Left renal cortex interstitium (tissue), 4 donors: ENCODE data around the gene FOXP2. TPM values are rescaled to one million over a fixed set of nuclear protein-coding genes. Genes with fewer than 3 reads are reported as not detected.
"Not testable (repeated sequence)": the region's sequence is repeated elsewhere in the genome, so short reads cannot be mapped to it uniquely, and the experiment has no call there.

ENCODE experiments used
- DNase-seq, 4 donors: peaks; one replicate each; pipeline ENCODE4 v3.0.0-alpha.2; 2013; ENCODE audit warnings: low read depth in 4 of 4, low spot score in 2 of 4, missing footprints in 1 of 4
- polyA plus RNA-seq, 4 donors: library from polyadenylated mRNA; unstranded; fragments of 120-200 nt; gene quantifications; one replicate each; pipeline ENCODE4 v1.2.1, GENCODE V29; 2013; ENCODE audit not compliant: insufficient read length in 4 of 4

FOXP2 gene
- polyA plus RNA-seq, 4 donors, result 9.8 to 14.9 (median 12.6) TPM

DNA sequence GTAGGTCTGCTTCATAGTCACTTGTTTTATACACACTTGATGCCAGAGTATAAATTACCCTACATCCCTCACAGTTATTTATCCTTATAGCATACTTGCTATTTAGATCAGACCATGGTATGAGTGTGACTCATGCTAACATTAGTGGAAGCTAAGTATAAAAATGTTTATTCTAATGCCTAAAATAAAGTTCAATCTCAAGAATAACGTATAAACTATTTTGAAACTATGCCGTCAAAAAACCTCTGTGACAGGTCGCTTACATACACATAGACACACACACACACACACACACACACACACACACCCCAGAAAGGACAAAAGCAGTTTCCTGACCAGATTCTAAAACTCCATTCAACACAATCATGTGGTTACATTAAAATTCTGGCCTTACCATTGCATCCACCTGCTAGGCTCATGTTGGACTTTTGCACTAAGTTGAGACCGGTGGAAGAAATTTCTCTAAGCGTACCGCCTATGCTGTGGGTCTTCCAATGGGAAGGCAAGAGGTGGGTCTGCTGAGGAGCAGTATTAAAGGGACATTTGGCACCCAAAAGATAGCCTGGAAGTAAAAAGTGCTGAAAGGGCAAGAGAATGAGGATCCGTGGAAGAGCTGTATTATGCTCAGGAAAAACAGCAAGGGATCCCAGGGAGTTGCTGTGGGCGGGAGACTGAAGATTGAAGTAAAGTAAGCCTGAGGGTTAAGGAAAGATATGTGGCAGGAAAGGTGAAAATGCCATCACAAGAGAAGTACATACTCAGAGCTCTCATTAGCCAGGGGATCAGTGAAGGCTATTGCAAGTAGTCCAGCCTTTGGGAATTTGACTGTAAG lies 5.0 kb downstream of the FOXP2 start:
- no peak for DNase-seq

DNA sequence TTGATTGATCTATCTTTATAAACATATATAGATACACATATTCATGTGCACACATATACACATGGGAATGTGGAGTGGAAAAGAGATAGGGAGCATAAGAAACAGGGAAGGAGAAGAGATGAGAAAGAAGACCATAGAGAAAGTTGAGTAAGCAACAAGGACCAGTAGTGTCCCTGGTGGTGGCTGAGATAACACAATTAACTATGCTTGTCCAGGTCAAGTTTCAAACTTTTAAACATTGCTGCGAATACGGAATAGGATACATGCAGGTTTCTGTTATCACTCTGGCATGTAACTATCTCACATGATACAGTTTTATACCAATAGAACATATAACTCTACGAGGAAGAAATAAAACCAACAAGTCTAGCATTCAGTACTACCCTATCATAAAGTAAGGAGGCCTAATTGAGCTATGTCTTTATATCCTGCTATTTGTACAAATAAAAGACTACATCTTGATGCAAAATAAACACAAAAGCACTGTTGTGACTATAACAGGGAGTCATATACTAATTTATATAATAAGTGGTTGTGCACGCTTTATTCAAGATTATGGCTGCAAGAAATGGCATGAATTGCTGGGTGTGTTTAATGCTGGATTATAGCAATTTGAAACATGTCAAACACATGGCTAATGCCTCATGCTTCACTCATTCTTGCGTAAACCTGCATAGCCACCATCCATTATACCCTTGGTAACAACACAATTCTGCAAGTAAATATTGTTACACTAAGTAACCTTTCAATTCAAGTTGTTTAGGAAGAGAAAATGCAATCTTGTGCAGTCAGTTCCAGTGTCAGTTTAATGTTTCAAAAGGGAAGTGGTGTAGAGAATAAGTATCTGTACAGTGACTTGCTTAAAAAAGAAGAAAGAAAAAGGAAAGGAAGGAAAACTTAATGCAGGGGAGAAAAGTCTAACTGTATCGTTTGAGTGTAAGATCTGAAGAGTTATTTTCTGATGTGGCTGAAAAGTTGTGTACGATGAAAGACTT lies 8.2 kb downstream of the FOXP2 start:
- DNase-seq, result no peak

DNA sequence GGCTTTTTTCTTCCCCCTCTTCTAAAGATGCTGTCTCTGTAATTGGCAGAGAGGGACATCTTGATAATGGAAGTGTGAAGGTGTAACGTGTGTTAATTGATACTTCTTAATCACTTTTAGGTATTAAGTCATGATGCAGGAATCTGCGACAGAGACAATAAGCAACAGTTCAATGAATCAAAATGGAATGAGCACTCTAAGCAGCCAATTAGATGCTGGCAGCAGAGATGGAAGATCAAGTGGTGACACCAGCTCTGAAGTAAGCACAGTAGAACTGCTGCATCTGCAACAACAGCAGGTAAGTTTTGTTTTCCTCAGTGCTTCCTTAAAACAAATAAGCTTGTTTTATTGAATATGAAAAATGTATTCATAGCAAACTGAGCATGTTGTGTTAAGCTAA lies 11.8 kb downstream of the FOXP2 start:
- DNase-seq, result no peak

DNA sequence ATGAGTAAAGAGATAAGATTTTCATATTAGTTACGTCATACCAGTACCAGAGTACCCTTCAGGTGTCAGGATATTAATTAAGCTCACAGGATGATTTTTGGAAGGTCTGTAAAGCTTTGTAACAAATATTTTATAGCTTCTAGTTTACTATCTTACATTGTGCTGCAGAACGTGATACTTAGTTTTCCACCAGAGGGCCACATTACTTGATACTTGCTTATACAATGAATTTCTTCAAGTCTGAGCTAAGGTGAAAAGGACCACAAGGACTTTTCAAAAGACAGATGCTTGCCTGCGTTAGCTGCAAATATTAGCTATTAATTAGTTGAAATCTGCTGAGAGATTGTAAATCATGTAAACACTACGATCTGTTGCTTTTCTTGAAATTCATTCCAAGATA lies 12.2 kb downstream of the FOXP2 start:
- DNase-seq, result no peak

DNA sequence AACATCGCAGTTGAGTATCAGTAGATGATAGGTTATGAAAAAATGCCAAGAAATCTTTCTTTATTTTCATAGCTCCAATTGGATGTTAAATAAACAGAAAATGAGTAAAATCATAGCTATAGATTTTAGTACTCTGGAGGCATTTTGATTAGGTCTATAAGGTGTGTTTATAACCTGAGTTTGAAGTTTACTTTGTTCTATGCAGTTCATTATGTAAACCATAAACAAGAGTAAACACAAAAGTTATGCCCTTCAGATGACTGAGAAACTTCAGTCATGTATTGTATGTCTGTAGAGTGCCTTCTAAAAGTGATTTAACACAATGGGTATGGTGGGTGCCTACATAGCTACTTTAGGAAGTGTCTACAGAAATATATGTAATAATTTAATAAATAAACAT lies 13.6 kb downstream of the FOXP2 start:
- no peak for DNase-seq

DNA sequence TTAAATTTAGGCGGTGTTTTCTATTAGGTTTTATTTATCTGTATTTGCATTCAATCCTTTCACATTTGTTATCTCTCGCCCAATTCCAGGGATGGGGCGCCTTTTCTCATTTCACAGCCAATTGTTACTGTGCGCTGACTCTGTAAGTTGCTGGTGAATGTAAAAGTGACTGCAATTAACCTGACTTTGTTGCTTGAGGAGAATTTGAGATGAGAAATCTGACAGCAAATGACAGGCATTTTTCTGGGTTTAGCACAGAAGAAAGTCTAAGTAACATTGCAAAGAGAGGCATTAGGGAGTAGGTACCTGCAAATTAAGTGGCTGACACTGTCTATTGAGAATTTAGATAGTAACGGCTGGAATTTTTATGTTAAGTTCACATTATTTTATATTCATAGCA lies 16.6 kb downstream of the FOXP2 start:
- no peak for DNase-seq

DNA sequence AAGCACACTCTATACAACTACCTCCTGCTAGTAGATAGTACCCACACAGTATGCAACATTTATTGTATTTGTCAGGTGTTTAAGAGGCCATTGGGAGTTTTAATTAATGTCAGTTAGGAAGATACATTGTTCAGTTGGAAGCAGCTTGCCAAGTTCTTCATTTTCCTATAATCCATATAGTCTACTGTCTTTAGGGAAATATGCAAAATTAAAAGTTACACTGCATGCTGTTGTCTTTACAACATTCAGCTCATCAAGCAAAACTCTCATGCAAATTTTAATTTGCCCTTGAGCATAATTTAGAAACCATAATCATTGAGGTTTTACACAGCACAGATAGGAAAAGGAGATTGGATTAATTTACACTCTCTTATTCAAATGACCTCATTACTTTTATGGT lies 17.4 kb downstream of the FOXP2 start:
- DNase-seq, result no peak

DNA sequence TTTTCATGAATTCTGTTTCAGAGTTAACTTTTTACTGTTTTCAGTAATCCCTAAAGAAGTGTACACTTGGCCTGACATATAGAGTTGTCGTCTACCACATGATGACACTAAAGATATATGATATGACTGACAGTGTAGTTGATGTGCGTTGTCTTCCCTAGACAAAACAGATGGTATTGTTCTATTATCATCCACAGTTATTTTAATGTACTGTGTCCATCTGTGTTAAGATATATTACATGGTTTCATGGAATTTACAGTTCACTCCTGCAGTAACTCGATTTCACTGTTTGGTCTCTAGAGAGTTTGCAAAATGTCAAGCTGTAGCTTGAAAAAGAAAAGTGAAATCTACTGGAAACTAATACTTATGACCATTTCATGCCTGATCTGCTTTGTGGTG lies 18.1 kb downstream of the FOXP2 start:
- DNase-seq, result no peak

DNA sequence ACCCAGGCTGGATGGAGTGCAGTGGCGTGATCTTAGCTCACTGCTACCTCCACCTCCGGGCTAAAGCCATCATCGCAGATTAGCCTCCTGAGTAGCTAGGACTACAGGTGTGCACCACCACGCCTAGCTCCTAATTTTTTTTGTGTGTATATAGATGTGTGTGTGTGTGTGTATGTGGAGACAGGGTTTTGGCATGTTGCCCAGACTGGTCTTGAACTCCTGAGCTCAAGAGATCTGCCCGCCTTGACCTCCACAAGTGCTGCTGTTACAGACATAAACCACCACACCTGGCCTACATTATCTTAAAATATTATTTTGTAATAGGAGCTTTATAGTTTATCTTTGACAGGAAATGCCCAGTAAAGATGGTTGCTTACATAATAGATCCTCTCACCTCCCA lies 25.0 kb downstream of the FOXP2 start:
- DNase-seq, result no peak

DNA sequence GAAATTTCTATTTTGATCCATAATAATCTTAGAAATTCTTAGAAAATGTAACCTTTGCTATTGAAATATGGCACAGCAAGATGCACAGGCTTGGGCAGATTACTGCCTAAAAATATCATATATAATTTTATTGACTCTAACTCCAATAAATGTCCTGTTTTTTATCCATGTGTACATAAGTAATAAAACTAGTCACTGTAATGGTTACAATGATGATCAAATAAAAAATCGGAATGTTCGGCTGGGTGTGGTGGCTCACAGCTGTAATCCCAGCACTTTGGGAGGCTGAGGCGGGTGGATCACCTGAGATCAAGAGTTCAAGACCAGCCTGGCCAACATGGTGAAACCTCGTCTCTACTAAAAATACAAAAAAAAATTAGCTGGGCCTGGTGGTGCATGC lies 26.3 kb downstream of the FOXP2 start:
- not testable (repeated sequence) for DNase-seq

DNA sequence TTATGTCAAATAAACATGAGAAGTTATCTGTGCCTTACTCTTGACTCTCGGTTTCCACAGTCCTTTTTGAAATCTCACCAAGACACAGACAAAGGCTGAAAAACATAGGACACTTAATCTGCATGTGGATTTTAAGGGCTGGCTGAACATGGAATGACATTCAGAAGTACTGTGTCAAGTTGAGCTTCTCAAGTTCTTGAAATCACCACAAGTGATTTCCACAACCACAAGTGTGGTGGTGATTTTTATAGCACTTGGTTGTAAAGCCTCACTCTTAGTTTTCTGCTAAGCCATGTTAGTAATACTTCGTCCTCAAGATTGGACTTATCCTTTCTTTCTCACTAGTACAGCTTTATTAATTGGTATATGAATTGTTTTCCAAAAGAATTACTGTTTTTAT lies 29.6 kb downstream of the FOXP2 start:
- DNase-seq, result no peak

DNA sequence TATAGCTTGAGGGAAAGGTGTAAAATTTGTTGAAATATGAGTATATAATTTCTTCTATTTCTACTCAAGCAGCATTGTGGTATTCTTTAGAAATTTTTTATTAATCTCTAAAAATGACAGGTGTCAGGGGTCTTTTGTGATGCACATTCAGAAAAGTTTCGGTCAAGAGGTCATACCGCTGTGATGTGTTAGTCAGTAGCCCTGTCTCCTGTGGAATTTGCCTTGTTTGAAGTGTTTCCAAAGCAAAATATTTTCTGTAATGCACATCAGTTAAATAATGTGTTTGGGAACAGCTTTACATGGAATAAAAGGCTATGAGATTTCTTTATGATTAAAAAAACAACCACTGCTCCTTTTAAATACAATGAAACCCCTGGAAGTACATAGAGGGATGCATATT lies 35.8 kb downstream of the FOXP2 start:
- DNase-seq, result no peak

DNA sequence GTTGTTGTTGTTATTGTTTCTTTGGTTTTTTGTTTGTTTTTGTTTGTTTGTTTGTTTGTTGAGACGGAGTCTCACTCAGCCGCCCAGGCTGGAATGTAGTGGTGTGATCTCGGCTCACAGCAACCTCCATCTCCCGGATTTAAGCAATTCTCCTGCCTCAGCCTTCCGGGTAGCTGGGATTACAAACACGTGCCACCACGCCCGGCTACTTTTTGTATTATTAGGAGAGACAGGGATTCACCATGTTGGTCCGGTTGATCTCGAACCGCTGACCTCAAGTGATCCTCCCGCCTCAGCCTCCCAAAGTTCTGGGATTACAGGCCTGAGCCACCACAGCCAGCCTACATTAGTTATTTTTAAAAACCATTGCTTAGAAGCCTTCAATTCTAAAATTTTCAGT lies 45.0 kb downstream of the FOXP2 start:
- no peak for DNase-seq

DNA sequence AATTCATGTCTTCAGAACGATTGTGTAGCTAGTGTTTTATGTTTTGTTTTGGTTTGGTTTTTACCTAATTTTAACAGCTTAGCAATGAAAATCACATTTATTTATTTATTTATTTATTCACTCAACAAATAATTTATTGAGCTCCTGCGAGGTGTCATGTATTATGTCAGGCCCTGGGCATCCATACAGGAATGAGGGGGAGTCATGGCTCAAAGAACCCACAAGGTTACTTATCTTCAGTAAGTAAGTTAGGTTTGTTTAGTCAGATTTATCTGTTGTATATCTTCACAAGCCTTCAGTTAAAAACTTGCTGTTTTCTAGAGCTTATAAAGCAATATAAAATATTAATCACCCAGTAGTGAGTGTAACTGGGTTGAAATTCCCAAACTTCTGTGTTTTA lies 45.4 kb downstream of the FOXP2 start:
- no peak for DNase-seq

DNA sequence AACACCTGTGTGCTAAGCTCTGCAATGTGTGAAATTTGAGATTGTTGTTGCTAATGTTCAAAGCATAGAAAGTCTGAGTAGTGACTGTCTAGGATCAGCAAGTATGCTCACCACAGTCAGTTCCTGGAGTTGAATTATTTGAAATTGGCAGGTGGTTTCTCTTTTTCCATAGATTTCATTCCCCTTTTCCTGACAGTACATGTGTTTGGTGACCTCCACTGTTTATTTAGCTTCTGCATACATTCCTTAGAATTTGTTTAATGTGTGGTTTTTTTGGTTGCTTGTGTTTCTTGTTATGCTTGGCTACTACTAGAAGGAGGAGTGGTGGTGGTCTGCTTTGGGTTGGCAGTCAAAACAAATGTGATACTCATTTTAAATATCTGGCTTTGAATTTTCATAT lies 52.3 kb downstream of the FOXP2 start:
- DNase-seq, result no peak

DNA sequence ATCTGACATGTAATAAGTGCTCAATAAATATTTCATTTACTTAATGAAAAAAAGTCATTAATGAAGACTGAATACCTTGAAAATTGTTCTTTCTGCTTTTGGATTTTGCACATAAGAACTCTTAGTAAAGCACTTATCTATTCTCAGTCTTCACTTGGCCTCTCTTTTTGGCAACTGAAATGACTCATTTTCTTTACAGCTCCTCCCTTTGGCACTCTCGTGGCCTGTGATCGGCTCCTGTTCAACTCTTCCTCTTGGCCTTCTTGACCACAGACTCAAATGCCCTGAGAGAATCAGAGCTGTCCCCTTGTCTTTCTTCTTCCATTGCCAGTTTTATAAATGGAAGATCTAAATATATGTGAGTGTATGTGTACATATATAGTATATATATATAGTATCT lies 54.2 kb downstream of the FOXP2 start:
- no peak for DNase-seq

DNA sequence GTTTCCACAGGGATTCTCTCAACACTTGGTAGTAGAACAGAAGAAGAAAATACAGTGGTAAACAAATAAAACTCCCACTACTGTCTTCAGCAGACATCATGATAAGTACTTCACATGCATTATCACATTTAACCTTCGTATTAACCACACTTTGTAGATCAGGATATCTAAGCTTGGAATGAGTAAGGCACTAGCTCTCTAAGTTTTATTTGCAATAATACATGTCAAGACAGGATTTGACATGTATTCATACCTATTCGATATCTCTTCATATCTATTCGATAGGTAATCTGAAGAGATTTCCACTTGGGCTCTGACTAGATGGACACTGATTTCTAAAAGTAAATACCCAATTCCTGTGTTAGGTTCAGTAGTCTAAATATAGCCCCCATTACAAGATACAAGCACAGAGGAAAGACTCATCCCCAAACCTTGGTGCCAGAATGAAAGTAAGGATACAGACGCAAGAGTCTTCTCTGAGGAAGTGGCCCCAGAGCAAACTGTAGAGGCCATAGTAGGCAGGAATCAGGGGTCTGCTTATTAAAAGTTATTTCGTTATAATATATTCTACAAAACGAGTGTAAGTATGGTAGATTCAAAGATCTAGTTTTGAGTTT lies 58.4 kb downstream of the FOXP2 start:
- no peak for DNase-seq

DNA sequence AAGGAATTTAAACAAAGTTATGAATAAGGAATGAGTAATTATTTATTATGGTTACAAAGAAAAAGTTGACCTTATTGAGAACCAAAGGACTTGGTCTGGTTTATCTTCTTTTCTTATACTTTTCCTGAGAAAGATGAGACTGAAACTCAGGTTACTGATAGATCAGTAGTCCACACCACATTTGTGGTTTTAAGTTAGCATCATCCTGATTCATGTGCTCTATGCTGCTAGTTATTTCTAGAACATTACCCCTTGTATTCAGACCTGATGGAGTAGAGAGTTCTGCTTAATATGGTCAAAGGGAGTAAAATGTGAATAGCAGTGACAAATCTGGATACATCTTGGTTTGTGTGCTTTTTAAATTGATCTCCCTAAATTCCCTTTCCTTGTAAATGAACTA lies 63.8 kb downstream of the FOXP2 start:
- no peak for DNase-seq

DNA sequence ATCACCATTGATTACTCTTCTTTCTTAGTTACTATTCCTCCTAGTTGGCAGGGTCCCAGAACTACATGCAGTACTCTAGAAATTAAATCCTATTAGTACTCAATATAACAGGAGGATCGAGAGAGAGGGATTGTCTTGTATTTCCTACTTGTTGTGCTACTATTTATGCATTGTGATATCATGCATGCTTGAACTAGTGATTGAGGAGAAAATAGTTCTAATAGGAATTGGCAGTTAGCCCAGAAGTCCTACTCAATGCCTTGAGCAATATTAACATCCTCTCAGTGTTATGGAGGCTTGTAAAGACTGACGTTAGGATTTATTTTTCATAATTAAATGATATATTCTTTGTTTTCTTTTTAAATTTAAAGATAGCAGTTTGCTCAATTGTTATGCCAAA lies 67.4 kb downstream of the FOXP2 start:
- DNase-seq, result no peak

DNA sequence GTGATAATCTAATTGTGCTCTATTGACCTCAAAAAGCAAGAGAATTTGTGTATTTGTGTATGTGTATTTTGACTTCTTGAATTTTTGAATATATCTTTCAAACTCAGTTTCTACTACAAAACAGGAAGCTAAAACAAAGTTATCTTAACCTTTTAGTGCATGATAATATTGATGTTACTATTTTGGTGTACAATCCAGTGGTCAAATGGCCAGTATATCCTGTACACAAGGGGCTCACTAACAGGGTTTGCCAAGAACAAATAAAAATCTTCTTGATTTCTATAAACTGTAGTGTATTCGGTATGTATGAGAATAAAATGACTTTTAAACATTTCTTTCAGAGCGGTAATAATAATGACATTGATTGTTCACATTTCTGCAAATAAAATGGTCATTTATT lies 69.6 kb downstream of the FOXP2 start:
- no peak for DNase-seq

DNA sequence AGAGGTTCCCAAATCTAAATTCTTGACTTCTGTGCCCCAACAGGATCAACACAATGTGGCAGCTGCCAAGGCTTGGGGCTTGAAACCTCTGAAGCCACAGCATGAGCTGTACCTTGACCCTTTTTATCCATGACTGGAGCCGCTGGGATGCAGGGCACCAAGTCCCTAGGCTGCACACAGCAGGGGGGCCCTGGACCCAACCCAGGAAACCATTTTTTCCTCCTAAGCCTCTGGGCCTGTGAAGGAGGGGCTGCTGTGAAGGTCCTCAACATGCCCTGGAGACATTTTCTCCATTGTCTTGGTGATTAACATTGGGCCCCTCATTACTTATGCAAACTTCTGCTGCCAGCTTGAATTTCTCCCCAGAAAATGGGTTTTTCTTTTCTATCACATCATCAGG lies 72.6 kb downstream of the FOXP2 start:
- no peak for DNase-seq
